Smooth muscle cell (in vitro differentiated cells): Measurements from ENCODE around the gene CEP131. TPM values are rescaled to one million over a fixed set of nuclear protein-coding genes. Genes with fewer than 3 reads are reported as not detected.

ENCODE experiments used
- DNase-seq: peaks from one replicate; lab custom pipeline; 2025; ENCODE audit not compliant: unreplicated experiment; lab: John Stamatoyannopoulos, UW
- H2AFZ ChIP-seq: fragments of 200-600 bp; sonication (generic); 2 replicates; pipeline ENCODE4 v1.6.0; 2016; ENCODE audit warnings: antibody characterized with exemption, low read depth, mild to moderate bottlenecking
- H3F3A ChIP-seq: fragments of 200-600 bp; sonication (generic); 2 replicates; pipeline ENCODE4 v1.6.0; 2017; ENCODE audit warnings: antibody characterized with exemption, low read depth
- H3K27ac ChIP-seq: fragments of 200-600 bp; sonication (generic); 2 replicates; pipeline ENCODE4 v1.5.1; 2016; ENCODE audit warnings: low read depth, mild to moderate bottlenecking
- H3K27me3 ChIP-seq: fragments of 200-600 bp; sonication (generic); 2 replicates; pipeline ENCODE4 v1.6.1; 2016; ENCODE audit warnings: low read depth, mild to moderate bottlenecking
- H3K36me3 ChIP-seq: fragments of 200-600 bp; sonication (generic); 2 replicates; pipeline ENCODE4 v1.5.1; 2016; ENCODE audit warnings: low read depth
- H3K4me1 ChIP-seq: fragments of 200-600 bp; sonication (generic); 2 replicates; pipeline ENCODE4 v1.5.1; 2016; ENCODE audit warnings: low read depth
- H3K4me2 ChIP-seq: fragments of 200-600 bp; sonication (generic); 2 replicates; pipeline ENCODE4 v1.6.0; 2016; ENCODE audit warnings: mild to moderate bottlenecking
- H3K4me3 ChIP-seq: fragments of 200-600 bp; sonication (generic); 2 replicates; pipeline ENCODE4 v1.5.1; 2016; ENCODE audit warnings: mild to moderate bottlenecking
- H3K79me2 ChIP-seq: fragments of 200-600 bp; sonication (generic); 2 replicates; pipeline ENCODE4 v1.6.0; 2016; ENCODE audit warnings: low read depth, mild to moderate bottlenecking
- H3K9ac ChIP-seq: fragments of 200-600 bp; sonication (generic); 2 replicates; pipeline ENCODE4 v1.6.0; 2016; ENCODE audit warnings: low read depth
- H3K9me3 ChIP-seq: fragments of 200-600 bp; sonication (generic); replicated peaks from 2 replicates; pipeline ENCODE4 v1.5.1; 2016; ENCODE audit warnings: low read depth
- H4K20me1 ChIP-seq: fragments of 200-600 bp; sonication (generic); 2 replicates; pipeline ENCODE4 v1.6.0; 2016; ENCODE audit warnings: low read depth
- CTCF ChIP-seq: fragments of 200-600 bp; sonication (generic); IDR thresholded peaks from 2 replicates; pipeline ENCODE4 v1.5.1; 2017; ENCODE audit warnings: borderline replicate concordance, mild to moderate bottlenecking, antibody characterized with exemption; ENCODE audit not compliant: insufficient read depth, poor library complexity, severe bottlenecking
- WGBS: methylation state at CpG from one replicate; pipeline ENCODE4 v1.1.7; 2016; ENCODE audit warnings: low lambda C conversion rate; 5-methylcytosine and 5-hydroxymethylcytosine counted together
- polyA plus RNA-seq: library from polyadenylated mRNA; unstranded; fragments of >200 nt; fragmentation: Nextera tagmentation; extraction: Ambion mirVana; gene quantifications from 2 replicates; pipeline ENCODE4 v1.2.1, GENCODE V29; 2016
- total RNA-seq: library from RNA; depleted of rRNA; stranded (reverse); fragments of >200 nt; gene quantifications from 2 replicates; pipeline ENCODE4 v1.2.3, GENCODE V29; 2014

Gene CEP131
- total and polyA plus RNA-seq, 2 experiments from 2014 or later = 3.0 to 13.4 TPM

- Histone ChIP-seq H3K27ac (no peak overlapping the region), H3K9ac (no peak overlapping the region), H4K20me1 (peaks cover 12% of the 10 kb centered on the region), H3K4me2 (no peak overlapping the region), H3K36me3 (no peaks in the 10 kb centered on the region), H3K4me1 (no peaks in the 10 kb centered on the region), H3K9me3 (no peaks in the 10 kb centered on the region), H3K4me3 (no peak overlapping the region), H2AFZ (no peak overlapping the region), H3K79me2 (no peaks in the 10 kb centered on the region), H3K27me3 (no peaks in the 10 kb centered on the region), H3F3A (no peaks in the 10 kb centered on the region)
- no peak for DNase-seq
- over 99% methylated on average over 14 of the region's 16 CpGs for WGBS
- no peak for TF ChIP-seq CTCF
These were observed 13.6 kb downstream of the CEP131 start for GRCh38 chr17:81209141-81209540.

GRCh38 chr17:81208651-81209050 is 14.1 kb downstream of the CEP131 start:
- Histone ChIP-seq H3K27me3 (no peaks in the 10 kb centered on the region), H4K20me1 (peaks cover 12% of the 10 kb centered on the region), H3K4me3 (no peak overlapping the region), H3K79me2 (no peaks in the 10 kb centered on the region), H3K4me2 (no peak overlapping the region), H3F3A (no peaks in the 10 kb centered on the region), H3K4me1 (no peaks in the 10 kb centered on the region), H2AFZ (no peak overlapping the region), H3K9ac (no peak overlapping the region), H3K27ac (no peak overlapping the region), H3K9me3 (no peaks in the 10 kb centered on the region), H3K36me3 (no peaks in the 10 kb centered on the region)
- no peak for TF ChIP-seq CTCF
- 97% methylated on average over 9 of the region's 10 CpGs for WGBS
- no peak for DNase-seq

GRCh38 chr17:81207610-81208581 is 14.9 kb downstream of the CEP131 start:
- no peak for DNase-seq
- WGBS = 98% methylated on average over 20 of the region's 21 CpGs

More at GRCh38 chr17:81207610-81208581, 14.9 kb downstream of the CEP131 start:
- H3K9me3 ChIP-seq = no peaks in the 10 kb centered on the region
- no peak overlapping the region for H3K4me3 ChIP-seq
- no peaks in the 10 kb centered on the region for H3K36me3 ChIP-seq
- H3K9ac ChIP-seq = no peak overlapping the region
- no peaks in the 10 kb centered on the region for H3K79me2 ChIP-seq
- no peaks in the 10 kb centered on the region for H3K4me1 ChIP-seq
- no peak overlapping the region for H3K4me2 ChIP-seq
- peaks cover 12% of the 10 kb centered on the region for H4K20me1 ChIP-seq
- TF ChIP-seq CTCF = no peak
- H3K27me3 ChIP-seq = no peaks in the 10 kb centered on the region
- no peak overlapping the region for H2AFZ ChIP-seq
- no peak overlapping the region for H3K27ac ChIP-seq
- no peaks in the 10 kb centered on the region for H3F3A ChIP-seq
